Endometrial microvascular endothelial cells (primary cell): ENCODE measurements around the gene SORCS1. TPM values are rescaled to one million over a fixed set of nuclear protein-coding genes. Genes with fewer than 3 reads are reported as not detected.

Experiments used
- in situ Hi-C: cut with HindIII; loops from 2 replicates; pipeline ENCODE4 v1.10.0; 2017; ENCODE audit warnings: low sequenced_read_pairs, low pct_unique_long_range_greater_than_20kb; ENCODE audit errors: inconsistent ontology term
- total RNA-seq: library from RNA; depleted of rRNA; stranded (reverse); fragments of >200 nt; gene quantifications from one replicate; pipeline ENCODE4 v1.2.3, GENCODE V29; 2015; ENCODE audit errors: inconsistent ontology term

Gene SORCS1
- total RNA-seq, 1 donor from 2014 or later, result not detected

GRCh38 chr10:107126512-107127065 is 37.9 kb downstream of the SORCS1 start:
- in situ Hi-C loops, result no loop called here

GRCh38 chr10:107122703-107123102 is 41.8 kb downstream of the SORCS1 start:
- in situ Hi-C loops, result no loop called here

GRCh38 chr10:107118866-107119265 is 45.6 kb downstream of the SORCS1 start:
- in situ Hi-C loops, result no loop called here

- in situ Hi-C loops, result no loop called here
Measured at GRCh38 chr10:107104026-107104652, 60.4 kb downstream of the SORCS1 start.

GRCh38 chr10:107103174-107104025 is 61.1 kb downstream of the SORCS1 start:
- in situ Hi-C loops, result no loop called here

GRCh38 chr10:107098326-107098725 is 66.2 kb downstream of the SORCS1 start:
- in situ Hi-C loops, result no loop called here

- in situ Hi-C loops, result no loop called here
Measured at GRCh38 chr10:107094824-107095522, 69.5 kb downstream of the SORCS1 start.

- in situ Hi-C loops, result no loop called here
Measured at GRCh38 chr10:107092321-107092720, 72.2 kb downstream of the SORCS1 start.

- in situ Hi-C loops, result no loop called here
Measured at GRCh38 chr10:107091126-107091525, 73.4 kb downstream of the SORCS1 start.

GRCh38 chr10:107085665-107086525 is 78.6 kb downstream of the SORCS1 start:
- in situ Hi-C loops, result no loop called here

GRCh38 chr10:107083388-107084009 is 81.0 kb downstream of the SORCS1 start:
- in situ Hi-C loops, result no loop called here

GRCh38 chr10:107081644-107082043 is 82.9 kb downstream of the SORCS1 start:
- in situ Hi-C loops, result no loop called here

GRCh38 chr10:107075117-107075516 is 89.4 kb downstream of the SORCS1 start:
- in situ Hi-C loops, result no loop called here

- in situ Hi-C loops, result no loop called here
Measured at GRCh38 chr10:107072786-107073185, 91.7 kb downstream of the SORCS1 start.

- in situ Hi-C loops, result no loop called here
Measured at GRCh38 chr10:107072028-107072427, 92.5 kb downstream of the SORCS1 start.

- in situ Hi-C loops, result no loop called here
Measured at GRCh38 chr10:107071301-107071700, 93.2 kb downstream of the SORCS1 start.

GRCh38 chr10:107067843-107068242 is 96.7 kb downstream of the SORCS1 start:
- in situ Hi-C loops, result no loop called here

GRCh38 chr10:107064075-107064474 is 100.4 kb downstream of the SORCS1 start:
- in situ Hi-C loops, result no loop called here
